NCI-H774 (cell line): ENCODE measurements around the gene WDR18.

ENCODE experiments used
- DNase-seq: peaks from one replicate; lab custom pipeline; 2025; lab: John Stamatoyannopoulos, UW

Gene WDR18

GRCh38 chr19:991932-992669 is 8.0 kb downstream of the WDR18 start:
- no peak for DNase-seq

- DNase-seq, result no peak
Measured at GRCh38 chr19:992670-993055, 8.5 kb downstream of the WDR18 start.

- DNase-seq, result no peak
Measured at GRCh38 chr19:993361-993830, 9.3 kb downstream of the WDR18 start.

- no peak for DNase-seq
Measured at GRCh38 chr19:993831-994393, 9.8 kb downstream of the WDR18 start.

- no peak for DNase-seq
Measured at GRCh38 chr19:994516-994915, 10.4 kb downstream of the WDR18 start.

GRCh38 chr19:995051-995827 is 11.1 kb downstream of the WDR18 start:
- DNase-seq, result no peak

- DNase-seq, result peak; percentile 33
Measured at GRCh38 chr19:996051-996838, 12.1 kb downstream of the WDR18 start.

- DNase-seq, result no peak
Measured at GRCh38 chr19:998064-998463, 13.9 kb downstream of the WDR18 start.

GRCh38 chr19:999379-999719 is 15.2 kb downstream of the WDR18 start:
- DNase-seq, result no peak

- DNase-seq, result no peak
Measured at GRCh38 chr19:1000095-1000494, 15.9 kb downstream of the WDR18 start, which contains the start of gene GRIN3B. GRIN3B (plus strand) TSS chr19:1000419; CDS start chr19:1000438, 19 bp downstream.

- DNase-seq, result no peak
Measured at GRCh38 chr19:1000591-1001537, 16.7 kb downstream of the WDR18 start.

GRCh38 chr19:1001538-1002166 is 17.5 kb downstream of the WDR18 start:
- peak; percentile 27 for DNase-seq

- DNase-seq, result no peak
Measured at GRCh38 chr19:1002600-1002999, 18.5 kb downstream of the WDR18 start.

- DNase-seq, result no peak
Measured at GRCh38 chr19:1003283-1003682, 19.1 kb downstream of the WDR18 start.

GRCh38 chr19:1004204-1004802 is 20.2 kb downstream of the WDR18 start:
- DNase-seq, result no peak

GRCh38 chr19:1004803-1005664 is 20.9 kb downstream of the WDR18 start:
- DNase-seq, result no peak

GRCh38 chr19:1006711-1007398 is 22.7 kb downstream of the WDR18 start:
- no peak for DNase-seq

- DNase-seq, result no peak
Measured at GRCh38 chr19:1007399-1008251, 23.5 kb downstream of the WDR18 start.
